ENCODE results near the gene FES.
"Not testable (repeated sequence)": the region's sequence is repeated elsewhere in the genome, so short reads cannot be mapped to it uniquely, and the experiment has no call there.

FES gene

DNA sequence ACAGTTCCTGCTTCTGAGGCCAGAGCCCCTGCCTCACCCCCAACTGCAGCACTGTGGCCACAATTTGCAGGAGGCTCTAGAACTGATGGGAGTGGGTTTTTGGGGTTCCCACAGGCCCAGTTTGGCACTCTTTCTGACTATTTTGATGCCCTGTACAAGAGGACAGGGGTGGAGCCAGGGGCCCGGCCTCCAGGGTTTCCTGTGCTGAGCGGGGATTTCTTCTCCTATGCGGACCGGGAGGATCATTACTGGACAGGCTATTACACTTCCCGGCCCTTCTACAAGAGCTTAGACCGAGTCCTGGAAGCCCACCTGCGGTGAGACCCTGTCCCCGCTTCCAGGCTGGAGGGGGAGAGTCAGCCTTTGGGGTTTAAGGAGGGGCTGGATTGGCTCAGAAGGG, 25.7 kb downstream of the FES start:
- no peak for DNase-seq (ENCODE audit: low read depth, low spot score)

DNA sequence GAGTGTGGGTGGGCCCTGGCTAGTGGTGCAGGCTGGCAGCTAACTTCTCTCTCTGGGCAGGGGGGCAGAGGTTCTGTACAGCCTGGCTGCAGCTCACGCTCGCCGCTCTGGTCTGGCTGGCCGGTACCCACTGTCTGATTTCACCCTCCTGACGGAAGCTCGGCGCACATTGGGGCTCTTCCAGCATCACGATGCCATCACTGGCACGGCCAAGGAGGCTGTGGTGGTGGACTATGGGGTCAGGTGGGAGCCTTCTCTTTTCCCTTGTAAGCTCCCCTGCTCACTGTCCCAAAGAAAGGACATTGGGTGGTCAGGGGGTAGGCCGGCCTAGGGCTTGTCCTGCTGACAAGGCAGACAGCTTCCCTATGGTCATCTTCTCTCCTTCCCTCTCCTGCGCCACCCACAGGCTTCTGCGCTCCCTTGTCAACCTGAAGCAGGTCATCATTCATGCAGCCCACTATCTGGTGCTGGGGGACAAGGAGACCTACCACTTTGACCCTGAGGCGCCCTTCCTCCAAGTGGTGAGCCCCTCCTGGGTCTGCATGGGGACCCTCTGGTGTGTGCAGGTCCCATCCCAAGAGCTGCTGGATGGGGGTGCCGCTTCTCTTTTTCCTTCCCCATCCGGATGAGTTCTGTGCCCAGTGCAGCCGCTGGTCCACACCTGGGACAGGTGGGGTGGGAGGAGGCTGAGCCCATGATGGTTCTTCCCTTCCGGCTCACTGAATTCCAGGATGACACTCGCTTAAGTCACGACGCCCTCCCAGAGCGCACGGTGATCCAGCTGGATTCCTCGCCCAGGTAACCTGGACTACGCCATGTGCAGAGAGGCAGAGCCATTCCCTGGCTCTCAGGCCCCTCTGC, 26.4 kb downstream of the FES start:
- DNase-seq (ENCODE audit: low read depth, low spot score) = no peak

DNA sequence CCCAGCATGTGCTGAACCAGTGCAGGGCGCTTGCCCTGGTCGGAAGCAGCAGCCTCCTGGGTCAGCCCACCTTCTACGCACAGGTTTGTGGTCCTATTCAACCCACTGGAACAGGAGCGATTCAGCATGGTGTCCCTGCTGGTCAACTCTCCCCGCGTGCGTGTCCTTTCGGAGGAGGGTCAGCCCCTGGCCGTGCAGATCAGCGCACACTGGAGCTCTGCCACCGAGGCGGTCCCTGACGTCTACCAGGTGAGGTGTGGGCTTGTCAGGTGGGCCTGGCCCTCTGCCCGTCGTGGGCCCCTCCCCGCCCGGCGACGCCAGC, 27.0 kb downstream of the FES start:
- no peak for DNase-seq (ENCODE audit: low read depth, low spot score)

- DNase-seq (ENCODE audit: low read depth, low spot score) = no peak
These were observed 27.8 kb downstream of the FES start for GRCh38 chr15:90911906-90912769.

DNA sequence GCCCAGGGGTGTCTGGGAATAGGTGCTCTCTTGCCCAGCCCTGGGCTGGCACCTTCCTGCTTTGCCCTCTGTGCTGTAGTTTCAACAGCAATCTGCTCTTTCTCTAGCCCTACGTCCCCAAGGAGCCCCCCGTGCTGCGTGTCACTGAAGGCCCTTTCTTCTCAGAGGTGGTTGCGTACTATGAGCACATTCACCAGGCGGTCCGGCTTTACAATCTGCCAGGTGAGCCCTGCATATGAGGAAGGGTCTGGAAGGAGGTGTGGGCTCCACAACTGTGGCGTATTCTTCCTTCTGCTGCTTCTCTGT, 28.4 kb downstream of the FES start:
- DNase-seq (ENCODE audit: low read depth, low spot score) = no peak

GRCh38 chr15:90913398-90913944, 29.2 kb downstream of the FES start:
- DNase-seq (ENCODE audit: low read depth, low spot score) = no peak

- DNase-seq (ENCODE audit: low read depth, low spot score) = no peak
These were observed 30.2 kb downstream of the FES start for GRCh38 chr15:90914305-90915080.

GRCh38 chr15:90915216-90915807, 31.0 kb downstream of the FES start:
- DNase-seq (ENCODE audit: low read depth, low spot score) = no peak

- no peak for DNase-seq (ENCODE audit: low read depth, low spot score)
These were observed 31.6 kb downstream of the FES start for GRCh38 chr15:90915808-90916440.

DNA sequence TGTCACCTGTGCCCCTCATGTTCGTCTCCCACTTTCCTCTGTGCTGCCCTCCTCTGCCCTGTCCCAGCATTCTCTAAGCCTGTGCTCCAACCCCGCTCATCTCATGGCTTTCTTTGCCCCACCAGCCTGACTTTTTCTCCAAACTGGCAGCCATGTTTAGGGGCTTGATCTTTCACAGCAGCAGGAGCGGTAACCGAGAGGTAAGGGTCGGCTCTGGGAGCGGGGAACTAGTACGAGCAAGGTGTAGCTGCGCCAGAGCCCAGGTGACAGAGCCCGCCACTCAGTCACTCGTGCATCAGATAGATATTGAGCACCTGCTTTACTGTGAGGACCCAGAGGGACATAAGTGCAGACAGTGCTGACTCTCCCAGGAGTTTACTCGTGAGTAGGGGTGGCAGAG, 32.2 kb downstream of the FES start:
- DNase-seq (ENCODE audit: low read depth, low spot score) = no peak

GRCh38 chr15:90917569-90917968, 33.3 kb downstream of the FES start:
- no peak for DNase-seq (ENCODE audit: low read depth, low spot score)

DNA sequence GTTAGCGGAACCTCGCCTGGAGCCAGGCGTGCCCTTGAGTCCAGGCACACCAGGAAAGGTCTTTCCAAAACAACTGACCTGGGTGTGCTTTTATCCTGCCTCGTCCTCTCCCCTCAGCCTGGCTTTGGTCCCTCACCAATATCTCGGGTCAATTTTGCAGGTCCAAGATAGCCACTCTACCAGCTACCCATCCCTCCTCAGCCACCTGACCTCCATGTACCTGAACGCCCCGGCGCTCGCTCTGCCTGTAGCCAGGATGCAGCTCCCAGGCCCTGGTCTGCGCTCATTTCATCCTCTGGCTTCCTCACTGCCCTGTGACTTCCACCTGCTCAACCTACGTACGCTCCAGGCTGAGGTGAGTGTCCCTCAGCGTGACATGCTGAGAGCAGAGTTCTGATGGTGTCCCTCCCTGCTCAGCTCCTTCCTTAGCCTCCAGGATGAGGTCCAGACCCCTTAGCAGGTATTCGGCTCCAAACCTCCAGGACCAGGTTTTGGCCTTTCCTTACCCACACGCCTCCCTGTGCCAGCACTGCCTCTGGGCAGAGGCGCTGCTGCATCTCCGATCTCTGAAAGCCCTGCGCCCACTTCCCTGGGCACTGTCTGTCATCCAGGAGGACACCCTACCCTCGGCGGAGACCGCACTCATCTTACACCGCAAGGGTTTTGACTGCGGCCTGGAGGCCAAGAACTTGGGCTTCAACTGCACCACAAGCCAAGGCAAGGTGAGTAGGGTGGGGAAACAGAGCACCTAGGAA, 33.9 kb downstream of the FES start:
- DNase-seq (ENCODE audit: low read depth, low spot score) = no peak

- no peak for DNase-seq (ENCODE audit: low read depth, low spot score)
These were observed 34.5 kb downstream of the FES start for GRCh38 chr15:90918835-90919234.

DNA sequence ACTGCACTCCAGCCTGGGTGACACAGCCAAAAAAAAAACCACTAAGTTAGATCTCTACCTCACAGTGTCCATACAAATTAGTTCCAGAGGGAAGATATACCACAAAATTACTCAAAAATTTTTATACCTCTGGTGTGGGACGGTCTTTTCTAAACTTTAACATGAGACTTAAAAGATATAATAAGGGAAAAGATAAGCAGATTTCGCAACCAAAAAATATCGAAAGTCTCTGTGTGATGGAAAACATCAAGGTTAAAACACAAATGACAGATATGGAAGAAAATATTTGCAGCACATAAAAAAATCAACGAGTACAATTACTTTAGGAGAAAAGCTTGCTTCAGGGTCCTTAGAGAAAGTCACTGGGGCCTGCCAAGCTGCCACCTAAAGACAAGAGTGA, 37.6 kb downstream of the FES start:
- no peak for DNase-seq (ENCODE audit: low read depth, low spot score)

DNA sequence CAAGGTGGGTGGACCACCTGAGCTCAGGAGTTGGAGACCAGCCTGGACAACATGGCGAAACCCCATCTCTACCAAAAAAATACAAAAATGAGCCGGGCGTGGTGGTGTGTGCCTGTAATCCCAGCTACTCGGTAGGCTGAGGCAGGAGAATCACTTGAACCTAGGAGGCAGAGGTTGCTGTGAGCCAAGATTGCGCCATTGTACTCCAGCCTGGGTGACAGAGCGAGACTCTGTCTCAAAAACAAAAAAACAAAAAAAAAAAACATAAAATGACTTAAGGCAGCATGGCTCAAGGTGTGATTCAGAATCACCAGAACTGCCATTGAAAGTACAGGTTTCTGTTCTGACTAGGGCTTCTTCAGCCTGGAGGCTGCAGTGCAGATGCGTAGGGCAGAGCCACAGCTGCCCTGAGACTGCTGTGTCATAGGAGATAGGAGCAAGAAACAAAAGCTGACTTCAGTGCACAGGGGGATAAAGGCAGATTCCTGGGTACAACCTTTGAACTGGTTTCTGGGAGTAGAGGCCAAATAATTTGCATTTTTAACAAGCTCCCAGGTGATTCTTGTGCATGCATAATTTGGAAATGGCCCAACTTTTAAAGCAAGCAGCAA, 38.5 kb downstream of the FES start:
- DNase-seq (ENCODE audit: low read depth, low spot score) = not testable (repeated sequence)

- DNase-seq (ENCODE audit: low read depth, low spot score) = no peak
These were observed 40.1 kb downstream of the FES start for GRCh38 chr15:90924375-90924774.

GRCh38 chr15:90926766-90927165, 42.5 kb downstream of the FES start:
- DNase-seq (ENCODE audit: low read depth, low spot score) = not testable (repeated sequence)

DNA sequence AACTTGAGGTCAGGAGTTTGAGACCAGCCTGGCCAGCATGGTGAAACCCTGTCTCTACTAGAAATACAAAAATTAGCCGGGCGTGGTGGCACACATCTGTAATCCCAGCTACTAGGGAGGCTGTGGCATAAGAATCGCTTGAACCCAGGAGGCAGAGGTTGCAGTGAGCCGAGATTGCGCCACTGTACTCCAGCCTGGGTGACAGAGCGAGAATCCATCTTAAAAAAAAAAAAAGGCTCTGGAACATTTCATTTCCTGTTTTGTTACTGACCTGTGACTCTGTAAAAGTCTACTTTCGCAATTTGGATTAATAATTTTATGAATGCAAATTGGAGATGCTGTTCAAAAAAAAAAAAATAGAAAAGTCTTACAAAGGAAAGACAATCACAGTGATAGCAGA, 43.8 kb downstream of the FES start:
- DNase-seq (ENCODE audit: low read depth, low spot score) = not testable (repeated sequence)

GRCh38 chr15:90929246-90930019, 45.1 kb downstream of the FES start:
- DNase-seq (ENCODE audit: low read depth, low spot score) = no peak

Measured in smooth muscle cell of the brain vasculature (primary cell).